DMS153 treated with DMSO at 0.1 percent for 48 hours (cell line): ENCODE results near the gene SLC35B1.
"Not testable (repeated sequence)": the region's sequence is repeated elsewhere in the genome, so short reads cannot be mapped to it uniquely, and the experiment has no call there.

Experiments used
- DNase-seq: peaks from one replicate; lab custom pipeline; 2025; ENCODE audit not compliant: unreplicated experiment; lab: John Stamatoyannopoulos, UW

Gene SLC35B1

DNA sequence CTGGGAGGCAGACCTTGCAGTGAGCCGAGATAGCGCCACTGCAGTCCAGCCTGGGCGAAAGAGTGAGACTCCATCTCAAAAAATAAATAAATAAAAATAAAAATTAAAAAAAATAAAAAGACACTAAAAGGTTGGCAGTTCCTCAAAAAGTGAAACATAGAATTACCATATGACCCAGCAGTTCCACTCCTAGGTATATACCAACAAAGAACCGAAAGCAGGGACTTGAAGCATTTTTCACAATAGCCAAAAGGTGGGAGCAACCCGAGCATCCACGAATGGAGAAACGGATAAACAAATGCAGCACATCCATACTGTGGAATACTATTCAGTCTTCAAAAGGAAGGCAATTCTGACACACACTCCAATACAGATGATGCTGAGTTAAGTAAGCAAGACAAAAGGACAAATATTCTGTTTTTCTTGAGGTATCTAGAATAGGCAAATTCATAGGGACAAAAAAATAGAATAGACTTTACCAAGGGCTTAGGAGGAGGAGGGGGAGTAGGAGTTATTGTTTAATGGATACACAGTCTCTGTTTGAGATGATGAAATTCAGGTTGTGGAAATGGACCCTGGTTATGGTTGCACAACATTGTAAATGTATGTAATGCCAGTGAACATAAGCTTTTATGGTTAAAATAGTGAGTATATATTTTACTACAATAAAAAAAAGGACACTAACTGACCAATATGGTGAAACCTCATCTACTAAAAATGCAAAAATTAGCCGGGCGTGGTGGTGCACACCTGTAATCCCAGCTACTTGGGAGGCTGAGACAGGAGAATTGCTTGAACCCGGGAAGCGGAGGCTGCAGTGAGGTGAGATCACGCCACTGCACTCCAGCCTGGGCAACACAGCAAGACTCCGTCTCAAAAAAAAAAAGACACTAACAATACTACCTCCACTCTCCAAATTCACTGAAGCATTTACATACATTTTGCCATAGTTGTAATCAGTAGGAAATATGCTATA lies 27.0 kb upstream of the SLC35B1 start:
- no peak for DNase-seq

DNA sequence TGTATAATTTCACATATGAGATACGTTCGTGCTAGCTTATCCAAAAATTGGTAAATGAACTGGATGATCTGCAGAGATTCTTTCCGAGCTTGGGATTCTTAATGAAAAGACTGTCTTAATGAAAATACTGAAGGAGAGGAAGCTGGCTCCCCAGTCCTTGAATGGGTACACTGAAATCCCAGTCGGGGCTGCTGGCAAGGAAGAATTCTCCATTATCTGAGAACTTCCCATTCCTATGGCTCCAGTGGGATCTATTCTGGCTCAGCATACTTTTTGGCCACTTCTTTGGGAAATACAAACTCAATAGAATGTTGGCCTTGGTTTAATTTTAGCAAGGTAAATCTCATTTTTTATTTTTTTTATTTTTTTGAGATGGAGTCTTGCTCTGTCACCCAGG lies 23.7 kb upstream of the SLC35B1 start:
- no peak for DNase-seq

DNA sequence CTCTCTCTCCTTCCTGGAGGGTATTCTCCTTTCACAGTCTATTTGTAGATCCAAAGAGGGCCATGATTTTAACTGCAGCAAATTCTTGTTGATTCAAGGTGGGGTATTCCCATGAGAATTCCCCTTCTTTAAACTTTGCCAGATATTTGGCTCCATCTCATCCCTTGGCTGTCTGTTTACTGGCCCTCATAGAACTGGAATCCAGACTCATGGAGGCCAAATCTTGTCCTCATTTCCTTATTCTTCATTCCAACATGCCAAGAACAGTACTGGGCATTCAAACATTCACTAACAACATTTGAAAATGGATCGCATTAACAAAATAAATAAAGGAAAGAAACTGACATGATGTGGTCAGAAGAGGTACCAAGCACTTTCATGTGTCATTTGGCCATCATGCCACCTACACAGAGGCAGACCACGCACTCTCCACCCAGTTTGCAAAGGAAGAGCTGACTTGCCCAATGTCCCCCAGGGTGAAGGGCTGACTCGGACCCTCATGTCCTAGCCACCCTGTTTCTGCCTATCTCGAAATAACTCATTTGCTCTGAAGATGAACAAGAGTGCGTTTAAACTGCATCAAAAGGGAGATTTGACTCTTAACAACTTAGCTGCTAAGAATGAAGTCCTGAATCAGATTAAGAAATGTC lies 23.1 kb upstream of the SLC35B1 start:
- DNase-seq: no peak

DNA sequence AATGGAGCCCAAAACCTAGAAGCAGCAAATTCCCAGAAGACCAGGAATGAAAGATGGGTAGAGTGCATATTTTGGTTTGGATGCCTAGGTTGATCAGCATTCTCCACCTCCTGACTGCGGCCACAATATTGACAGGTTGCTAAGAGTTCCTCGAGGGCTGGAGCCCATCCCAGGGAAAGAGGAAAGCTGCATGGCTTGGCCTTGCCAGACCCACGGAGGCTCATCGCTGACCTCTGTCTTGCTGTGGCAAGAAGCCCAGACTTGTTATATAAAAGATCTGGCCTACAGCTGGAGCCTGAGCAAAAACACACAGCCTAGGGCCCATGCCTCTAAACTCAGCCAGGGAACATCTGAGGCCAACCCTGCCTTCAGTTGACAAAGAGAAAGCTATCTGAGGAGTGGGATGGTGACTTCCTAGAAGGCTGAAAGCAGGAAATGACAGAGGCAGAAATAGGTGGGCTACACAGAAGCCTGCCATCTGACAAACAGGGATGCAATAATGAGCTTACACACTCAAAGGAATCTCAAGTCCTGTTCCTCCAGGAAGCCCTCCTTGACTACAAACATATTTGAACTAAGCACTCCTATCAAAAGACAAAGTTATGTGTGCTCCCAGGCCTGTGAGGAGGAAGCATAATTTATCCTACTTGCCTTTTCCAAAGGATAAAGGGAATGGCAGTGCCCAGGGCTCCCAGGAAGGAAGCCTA lies 22.5 kb upstream of the SLC35B1 start:
- DNase-seq: no peak

DNA sequence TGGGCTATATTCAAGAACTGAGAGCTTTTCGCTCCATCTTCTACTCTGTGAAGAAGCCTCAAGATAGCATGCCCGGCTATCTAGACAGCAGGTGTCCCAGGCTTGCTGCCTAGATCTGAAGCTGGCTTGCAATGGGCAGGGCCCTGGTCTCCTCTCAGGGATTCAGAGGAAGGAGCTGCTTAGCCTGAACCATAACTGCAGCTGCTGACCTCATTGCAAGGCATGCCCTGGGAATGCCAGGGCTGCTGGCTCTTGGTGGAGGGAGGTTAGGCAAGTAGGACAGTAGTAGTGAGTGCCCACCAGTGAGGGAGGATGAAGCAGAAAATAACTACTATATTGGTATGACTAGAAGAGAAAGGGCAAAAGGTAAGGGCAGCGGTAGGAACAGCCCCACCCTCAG lies 21.3 kb upstream of the SLC35B1 start:
- no peak for DNase-seq

DNA sequence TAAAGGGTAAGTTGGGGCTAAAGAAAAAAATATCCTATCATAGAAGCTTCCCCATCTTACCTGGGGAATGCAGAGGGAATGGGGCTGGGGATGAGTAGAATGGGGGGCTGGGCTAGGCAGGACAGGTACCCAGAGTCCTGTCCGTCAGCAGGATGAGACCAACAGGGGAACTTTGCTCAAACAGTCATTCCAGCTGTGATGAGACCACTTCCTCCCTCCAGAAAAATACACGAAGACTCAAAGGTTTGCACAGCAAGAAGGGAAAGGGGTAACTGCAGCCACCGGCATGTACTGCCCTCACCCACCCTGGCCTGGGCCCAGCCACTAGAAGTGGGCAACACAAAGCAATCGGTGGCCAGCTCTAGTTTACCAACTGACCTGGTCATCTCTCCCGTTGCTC lies 20.7 kb upstream of the SLC35B1 start:
- no peak for DNase-seq

DNA sequence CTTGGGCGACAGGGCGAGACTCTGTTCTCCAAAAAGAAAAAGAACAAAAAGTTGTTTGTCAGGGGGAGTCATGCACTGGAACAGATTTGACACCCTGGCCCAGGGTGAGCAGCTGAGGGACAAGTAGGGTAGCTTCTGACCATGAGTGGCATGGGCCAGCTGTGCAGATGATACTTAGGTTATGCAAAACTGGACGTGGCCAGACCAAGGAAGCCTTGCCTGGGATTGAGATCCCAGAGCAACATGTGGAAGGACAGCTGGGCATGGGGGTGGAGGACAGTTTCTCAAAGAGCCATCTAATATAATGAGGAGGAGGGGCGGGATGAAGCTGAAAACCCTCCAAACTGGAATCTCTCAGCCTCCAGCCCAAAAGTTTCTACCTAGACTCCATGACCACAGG lies 19.6 kb upstream of the SLC35B1 start:
- DNase-seq: no peak

DNA sequence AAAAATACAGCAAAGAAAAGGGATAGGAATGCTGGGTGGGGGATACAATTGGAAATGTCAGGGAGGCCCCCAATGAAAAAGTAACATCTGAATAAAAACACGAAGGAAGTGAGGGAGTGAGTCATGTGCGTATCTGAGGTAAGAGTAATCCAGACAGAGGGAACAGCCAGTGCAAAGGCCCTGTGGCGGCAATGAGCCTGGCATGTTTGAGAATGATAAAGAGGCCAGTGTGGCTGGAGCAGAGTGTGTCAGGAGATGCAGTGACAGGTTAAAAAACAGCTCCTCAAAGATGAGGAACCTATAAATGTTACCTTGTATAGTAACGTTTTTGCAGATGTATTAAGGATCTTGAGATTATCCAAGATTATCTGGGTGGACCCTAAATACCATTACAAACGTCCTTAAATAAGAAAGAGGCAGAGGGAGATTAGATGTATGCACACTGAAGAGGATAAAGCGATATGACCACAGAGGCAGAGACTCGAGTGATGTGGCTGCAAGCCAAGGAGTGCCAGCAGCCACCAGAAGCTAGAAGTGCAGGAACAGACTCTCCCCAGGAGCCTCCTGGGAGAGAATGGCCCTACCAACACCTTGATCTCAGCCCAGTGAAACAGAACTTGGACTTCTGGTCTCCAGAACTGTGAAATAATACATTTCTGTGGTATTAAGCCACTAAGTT lies 17.8 kb upstream of the SLC35B1 start:
- no peak for DNase-seq

DNA sequence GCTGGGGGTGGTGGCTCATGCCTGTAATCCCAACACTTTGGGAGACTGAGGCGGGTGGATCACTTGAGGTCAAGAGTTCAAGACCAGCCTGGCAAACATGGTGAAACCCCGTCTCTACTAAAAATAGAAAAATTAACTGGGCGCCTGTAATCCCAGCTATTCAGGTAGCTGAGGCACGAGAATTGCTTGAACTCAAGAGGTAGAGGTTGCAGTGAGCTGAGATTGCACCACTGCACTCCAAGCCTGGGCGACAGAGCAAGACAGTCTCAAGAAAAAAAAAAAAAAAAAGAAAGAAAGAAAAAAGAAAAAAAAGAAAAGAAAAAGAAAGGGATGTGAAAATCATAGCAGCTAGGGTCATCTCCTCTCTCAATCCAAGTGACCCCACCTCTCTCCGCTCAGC lies 16.8 kb upstream of the SLC35B1 start:
- not testable (repeated sequence) for DNase-seq

DNA sequence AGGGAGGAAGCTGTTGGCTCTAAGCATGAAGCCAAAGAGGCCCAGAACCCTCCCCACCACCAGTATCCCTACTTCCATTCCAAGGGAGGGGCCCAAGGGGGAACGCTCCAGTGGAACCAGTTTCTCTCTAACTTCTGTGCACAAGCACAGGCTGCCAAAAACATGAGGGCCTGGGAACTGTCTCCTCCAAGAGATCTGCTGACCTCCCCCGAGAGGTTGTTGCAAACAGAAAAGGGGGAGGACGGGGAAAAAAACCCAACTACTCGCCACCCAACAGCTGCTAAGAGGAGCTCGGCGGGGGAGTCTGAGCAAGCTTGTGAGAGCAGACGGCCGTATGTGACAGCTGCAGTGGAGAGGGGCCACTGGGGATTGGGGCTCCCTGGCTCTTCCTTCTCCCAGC lies 15.7 kb upstream of the SLC35B1 start:
- no peak for DNase-seq

DNA sequence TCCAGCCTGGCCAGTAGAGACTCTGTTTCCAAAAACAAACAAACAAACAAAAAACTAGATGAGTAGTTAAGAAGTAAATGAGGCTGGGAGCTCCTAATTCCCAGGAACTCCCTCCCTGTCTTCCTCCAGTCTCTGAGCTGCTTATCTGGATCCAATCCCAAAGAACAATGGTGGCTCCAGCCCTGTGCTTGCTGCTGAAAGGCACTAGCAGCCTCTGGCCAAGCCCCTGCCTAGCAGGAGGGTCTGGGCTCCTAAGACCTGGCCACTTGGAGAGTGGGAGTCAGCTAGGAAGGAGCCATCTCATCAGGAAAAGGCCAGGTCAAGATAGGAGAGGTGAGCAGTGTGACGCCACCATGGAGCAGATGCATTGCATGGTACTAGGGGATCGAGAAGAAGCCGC lies 14.3 kb upstream of the SLC35B1 start:
- no peak for DNase-seq

DNA sequence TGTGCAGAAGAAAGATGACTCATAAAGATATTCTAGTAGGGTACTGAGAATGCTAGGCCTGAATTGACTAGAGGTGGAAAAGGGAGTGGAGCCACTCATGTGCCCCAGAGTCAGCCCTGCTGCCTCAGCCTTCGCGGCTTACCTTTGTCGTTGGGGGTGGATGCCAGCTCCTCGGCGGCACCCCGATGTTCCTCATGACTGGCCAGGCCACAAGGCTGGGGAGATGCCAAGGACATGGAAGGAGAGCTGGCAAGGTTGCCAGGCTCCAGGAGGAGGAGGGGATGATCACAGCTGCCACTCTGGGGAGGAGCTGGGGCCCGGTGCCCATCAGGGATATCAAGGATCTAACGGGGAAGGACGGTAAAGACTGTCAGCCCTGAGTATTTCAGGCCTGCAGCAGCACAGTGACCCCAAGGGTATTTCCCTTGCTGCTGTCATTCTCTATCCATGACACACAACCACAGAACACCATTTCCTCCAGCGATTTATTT lies 9.7 kb upstream of the SLC35B1 start:
- DNase-seq: no peak

DNA sequence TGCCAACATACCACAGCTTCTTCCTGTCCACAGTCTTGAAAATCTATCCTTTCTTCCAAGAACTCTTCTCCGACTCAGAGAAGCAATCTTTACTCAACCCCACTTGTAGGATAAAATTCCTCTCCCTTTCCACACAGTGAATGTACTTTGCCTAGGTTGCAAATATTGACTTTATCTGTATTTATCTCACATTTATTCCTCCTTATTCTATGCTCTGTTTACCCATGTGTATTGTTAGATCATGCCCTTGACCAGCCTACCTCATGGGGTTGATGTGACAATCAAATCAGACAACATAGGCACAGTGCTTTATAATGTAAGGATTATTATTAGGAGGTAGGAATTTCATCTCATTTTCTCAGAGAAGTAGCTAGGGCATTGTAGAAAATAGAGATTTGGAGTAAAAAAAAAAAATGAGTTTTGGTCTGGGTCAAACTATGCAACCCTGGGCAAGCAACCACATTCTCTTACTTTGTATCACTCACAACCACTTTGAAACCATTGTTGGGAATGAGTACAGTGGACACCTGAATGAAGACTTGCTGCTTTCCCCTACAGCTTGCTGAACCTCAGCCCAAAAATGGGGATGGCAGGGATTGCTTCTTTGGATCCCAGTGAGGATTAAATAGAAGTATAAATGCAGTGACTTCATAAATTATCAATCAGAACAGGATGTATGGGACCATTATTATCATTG lies 9.1 kb upstream of the SLC35B1 start:
- DNase-seq: no peak

DNA sequence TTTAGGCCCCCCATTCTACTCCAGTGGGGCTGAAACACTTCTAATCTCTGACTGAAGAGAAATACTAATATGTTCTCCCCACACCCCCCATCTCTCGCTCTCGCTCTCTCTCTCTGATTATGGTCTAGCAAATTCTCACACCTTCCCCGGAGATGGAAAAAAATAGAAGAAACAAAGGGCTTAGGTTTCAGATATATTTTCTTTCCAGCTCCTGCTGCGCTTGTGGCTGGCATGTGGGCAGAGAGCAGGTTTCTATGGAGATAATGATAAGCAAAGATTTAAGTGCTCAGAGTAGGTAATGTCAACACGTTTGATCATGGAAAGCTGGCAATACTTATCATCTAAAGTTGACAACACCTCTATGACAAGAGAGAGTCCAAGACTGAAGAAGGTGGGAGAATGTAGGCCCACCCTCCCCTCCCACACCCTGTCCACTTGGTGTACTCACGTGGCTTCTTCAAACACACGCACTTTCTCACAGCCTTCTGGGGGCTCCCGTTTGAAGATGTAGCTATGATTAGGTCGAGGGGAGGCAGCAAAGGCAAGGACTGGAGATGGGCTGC lies 8.0 kb upstream of the SLC35B1 start:
- DNase-seq: no peak

DNA sequence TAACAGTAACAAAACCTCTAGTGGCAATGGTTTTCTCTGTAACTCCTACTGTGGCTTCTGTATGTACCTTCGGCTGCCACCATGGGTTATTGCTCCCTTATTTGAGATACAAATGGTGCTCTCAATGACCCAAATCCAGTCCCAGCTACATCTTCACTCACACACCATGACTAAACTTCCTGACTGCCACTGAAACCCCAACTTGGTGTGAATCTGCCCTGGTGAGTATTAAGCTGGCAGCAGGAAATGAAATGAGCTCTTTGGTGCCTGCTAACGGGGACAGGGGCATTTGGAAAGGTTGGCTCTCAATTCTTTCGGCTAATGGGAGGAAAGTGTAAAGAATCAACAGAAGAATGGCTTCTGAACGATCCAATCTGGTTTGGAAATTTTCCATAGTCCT lies 7.5 kb upstream of the SLC35B1 start:
- DNase-seq: no peak

DNA sequence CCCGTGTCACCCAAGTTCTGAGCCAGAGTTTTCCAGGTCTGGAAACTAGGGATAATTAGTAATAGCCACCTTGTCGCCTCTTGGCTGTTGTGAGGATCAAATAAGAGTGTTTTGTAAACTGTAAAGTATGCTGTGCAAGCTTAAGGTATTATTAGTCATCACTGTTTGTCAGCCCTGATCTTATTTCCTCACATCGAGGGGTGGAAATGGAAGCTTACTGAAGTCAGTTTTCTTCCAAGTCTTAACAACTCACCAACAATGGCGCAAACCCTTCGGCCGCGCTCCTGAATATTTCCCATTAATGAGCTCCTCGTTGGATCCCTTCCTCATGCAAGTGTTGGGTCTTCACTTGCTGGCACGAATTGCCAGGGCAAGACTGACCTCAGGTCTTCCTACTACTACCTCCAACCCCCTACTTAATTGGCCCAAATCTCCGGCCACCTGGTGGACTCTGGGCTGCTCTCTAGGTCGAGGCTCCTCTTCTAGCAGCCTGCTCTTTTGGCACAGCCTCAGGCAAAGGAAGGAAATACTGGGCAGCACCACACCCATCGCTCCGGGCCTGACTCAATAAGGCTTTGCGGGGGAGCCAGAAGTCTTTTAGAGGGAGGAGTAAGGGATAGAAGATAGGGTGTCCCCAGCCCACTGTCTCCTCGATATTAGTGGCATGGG lies 885 bp upstream of the SLC35B1 start:
- DNase-seq: no peak

DNA sequence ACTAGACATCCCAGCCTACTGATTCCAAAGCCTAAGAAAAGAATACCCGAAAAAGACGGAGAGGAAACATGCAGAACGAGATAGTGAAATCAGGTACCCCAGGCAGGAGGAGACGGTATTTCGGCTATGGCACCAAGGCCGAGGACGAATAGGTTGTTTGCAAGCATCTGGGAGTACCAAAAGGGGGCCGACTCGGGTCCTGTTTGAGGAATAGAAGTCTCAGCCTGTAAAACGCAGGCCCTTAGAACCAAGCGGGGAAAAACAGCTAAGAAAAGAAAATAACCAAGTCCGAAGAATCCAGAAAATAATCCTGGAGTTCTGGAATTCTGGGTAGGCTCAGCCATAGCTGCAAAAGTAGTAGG lies 537 bp downstream of the SLC35B1 start:
- DNase-seq: no peak

DNA sequence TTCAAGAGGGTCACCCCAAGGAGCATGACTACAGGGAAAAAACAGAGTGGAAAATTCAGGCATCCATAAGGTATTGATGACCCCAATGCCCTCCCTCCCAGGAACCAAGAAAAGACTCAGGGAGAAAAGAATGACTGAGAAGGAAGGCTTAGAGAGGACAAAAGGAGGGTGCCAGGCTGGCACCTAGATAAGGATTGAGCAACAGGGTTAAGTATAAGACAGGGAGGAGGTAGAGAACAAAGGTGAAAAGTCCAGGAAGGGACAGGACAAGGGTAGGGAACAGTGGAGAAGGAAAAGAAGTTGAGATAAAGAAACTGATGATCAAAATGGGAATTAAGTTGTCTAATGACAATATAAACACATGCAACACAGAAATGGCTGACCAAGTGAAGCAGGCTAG lies 2.5 kb downstream of the SLC35B1 start:
- DNase-seq: no peak

DNA sequence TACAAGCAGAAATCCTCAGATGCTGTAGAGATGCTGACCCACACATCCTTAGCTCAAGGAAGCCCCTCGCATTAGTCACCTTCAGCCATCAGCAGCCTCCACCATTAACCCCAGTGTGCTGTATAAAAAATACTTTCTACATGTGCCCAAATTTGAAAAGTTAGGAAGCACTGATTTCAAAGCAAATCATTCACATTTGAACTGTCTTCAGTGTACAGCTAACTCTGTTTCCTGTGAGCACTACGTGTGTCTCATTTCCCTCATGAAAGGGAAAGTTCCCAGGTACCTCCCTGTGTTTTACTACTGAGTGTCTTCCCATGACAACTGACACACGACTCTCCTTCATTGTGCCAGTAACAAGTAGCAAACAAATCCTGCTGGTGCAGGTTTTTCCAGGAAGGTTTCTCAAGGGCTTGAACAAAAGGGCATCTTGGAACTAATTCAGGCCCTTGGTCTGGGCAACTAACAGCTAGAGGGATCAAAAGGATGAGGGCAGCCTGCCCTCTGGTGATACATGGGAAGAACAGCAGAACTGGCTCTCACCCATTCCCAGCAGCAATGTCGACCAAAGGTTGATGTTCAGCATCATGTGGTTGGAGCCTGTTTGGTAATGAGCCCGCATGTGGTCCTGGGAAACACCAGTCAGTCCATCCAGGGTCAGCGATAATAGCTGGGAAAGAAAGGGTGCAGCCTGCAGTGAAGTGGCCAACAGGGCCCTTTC lies 4.0 kb downstream of the SLC35B1 start:
- no peak for DNase-seq
